Endothelial cell of hepatic sinusoid (primary cell): ENCODE data around the gene SRC.

ENCODE experiments used
- in situ Hi-C: cut with HindIII; loops from 2 replicates; pipeline ENCODE4 v1.10.0; 2017; ENCODE audit warnings: low sequenced_read_pairs

The SRC gene

DNA sequence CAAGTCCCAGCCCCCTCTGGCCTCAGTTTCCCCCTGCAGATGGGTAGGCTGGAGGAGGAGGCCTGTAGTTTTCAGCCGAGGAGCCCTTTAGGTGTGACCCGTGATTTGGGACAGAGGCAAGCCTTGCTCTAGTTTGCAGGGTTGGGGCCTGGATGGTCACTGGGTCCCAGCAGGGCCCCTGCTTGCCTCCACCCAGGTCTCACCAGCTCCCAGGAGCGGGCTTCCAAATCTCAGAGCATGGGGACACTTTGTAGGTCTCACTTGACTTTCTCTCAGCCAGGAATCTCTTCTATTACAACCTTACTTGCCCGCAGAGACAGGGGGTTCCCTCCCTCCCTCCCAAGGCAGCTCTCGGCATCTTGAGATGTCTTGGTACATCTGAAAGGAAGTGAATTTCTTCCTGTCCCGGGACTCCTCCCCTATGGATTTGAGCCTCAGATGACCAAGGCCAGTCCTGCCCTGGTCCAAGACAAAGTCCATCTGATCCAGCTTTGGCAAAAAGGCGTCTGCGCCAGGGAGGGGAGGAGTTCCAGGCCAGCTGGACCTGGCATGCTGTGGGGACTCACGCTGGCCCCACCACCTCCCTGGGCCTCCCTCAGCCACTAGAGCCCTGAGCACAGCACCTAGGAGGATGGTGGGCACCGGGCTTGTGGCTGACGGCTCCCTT is 47.4 kb downstream of the SRC start:
- in situ Hi-C loops: no loop called here

DNA sequence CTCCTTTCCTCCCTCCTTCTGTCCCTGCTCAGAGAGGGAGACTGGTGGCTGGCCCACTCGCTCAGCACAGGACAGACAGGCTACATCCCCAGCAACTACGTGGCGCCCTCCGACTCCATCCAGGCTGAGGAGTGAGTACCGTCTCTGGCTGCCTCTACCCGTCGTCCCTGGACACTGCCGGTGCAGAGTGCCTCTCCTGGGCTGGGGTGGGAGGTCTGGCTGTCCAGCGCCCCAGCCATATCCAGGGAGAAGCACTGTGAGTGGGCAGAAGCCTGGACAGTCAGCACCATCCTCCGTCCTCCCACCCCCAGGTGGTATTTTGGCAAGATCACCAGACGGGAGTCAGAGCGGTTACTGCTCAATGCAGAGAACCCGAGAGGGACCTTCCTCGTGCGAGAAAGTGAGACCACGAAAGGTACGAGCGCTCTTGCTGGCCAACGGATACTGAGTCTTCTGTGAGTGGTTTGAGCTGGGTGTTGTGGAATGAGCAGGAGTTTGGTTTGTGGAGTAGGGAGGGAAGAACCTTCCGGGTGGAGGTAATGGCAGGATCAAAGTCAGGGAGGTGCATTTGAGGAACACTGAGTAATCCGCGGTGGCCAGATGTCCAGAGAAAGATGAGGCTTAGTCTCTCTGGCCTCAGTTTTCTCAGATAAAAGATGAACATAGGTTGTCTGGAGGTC is 48.1 kb downstream of the SRC start:
- in situ Hi-C loops: no loop called here

GRCh38 chr20:37394543-37395409 is 48.8 kb downstream of the SRC start:
- in situ Hi-C loops: loop anchor here (5.0 kb wide), 4 partner anchors 42 to 142 kb away; no protein-coding TSS in a partner anchor

DNA sequence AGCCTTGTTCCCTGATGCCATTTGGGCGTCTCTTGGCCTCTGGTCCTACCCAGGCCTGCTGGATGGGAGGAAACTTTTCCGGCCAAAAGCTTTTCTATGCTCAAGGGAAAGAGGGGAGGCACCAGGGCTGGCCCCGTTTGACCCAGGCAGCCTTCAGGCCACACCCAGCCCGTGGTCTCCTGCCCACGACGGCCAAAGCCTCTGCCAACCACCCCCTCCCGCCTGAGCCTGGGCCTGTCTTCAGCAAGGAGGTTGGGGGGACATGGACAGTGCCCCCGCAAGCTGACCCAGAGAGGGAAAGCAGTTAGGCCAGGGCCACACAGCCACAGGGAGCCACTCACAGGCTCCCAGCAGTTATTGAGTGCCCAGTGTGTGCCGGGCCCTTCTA is 49.5 kb downstream of the SRC start:
- in situ Hi-C loops: loop anchor here (5.0 kb wide), 4 partner anchors 43 to 143 kb away; no protein-coding TSS in a partner anchor

- in situ Hi-C loops: loop anchor here (5.0 kb wide), 4 partner anchors 44 to 144 kb away; no protein-coding TSS in a partner anchor
Measured at GRCh38 chr20:37395921-37396415, 50.0 kb downstream of the SRC start.

DNA sequence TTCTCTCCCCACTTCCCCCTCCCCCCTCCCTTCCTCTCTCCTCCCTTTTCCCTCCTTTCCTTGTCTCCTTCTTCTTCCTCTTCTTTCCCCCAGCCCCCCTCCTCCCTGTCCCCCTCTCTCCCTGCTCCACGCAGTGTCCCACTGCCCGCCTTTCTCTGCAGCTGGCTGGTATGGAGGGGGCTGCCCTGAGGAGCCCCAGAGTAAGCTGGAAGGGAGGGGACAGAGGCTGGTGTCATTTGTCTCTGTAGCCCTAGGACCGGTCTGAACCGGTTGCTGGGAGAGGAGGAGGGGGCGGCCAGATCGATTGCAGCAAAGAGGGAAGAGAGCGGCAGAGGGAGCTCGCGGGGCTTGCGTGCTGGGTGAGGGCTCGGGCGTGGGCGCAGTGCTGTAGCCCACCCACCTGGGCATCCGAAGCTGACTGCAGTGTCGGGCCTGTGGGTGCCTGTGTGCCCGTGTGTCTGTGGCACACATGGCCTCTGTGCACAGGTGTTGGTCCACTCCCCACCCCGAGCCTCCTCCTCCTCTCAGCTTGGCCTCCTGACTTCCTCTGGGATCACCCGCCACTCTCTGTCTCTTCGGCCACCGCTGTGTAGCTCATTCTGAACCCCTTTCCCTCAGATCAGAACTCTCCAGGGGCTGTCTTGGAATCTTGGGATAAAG is 50.6 kb downstream of the SRC start:
- in situ Hi-C loops: loop anchor here (5.0 kb wide), 4 partner anchors 44 to 144 kb away; no protein-coding TSS in a partner anchor

- in situ Hi-C loops: loop anchor here (5.0 kb wide), 4 partner anchors 45 to 145 kb away; no protein-coding TSS in a partner anchor
Measured at GRCh38 chr20:37397076-37397953, 51.4 kb downstream of the SRC start.

DNA sequence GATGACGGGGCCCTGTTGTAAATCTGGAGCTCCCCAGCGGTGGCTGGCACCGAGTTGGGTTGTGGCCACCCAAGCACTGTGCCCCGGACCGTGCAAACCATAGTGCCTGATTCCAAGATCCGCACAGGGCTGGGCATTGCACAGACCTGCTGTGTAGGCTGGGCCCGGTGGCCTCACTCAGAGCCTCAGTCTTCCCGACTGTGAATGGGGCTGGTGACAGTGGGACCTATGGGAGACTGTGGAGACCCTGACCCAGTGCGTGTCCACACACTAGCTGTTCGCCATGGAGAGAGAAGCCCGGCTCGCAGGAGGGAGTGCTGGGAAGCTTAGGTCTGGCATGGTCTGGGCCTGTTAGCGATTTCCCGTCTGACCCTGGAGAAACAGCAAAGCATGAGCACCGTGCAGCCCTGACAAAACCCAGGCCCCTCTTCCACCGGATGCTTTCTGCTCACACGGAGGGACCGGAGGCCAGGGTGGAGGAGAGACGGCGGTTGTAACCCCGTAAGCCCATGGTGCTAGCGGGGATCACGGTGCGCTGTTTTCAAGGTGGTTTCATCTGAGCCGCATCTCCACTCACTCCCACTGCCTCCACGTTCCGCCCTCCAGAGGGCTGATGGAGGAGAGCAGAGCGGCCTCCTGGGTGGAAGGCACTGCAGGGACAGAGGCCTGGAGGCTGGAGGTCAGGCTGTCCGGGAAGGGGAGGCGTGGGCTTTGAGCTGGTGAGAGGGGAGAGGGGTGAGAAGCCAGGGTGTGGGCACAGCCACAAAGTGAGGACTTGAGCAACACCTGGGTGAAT is 52.2 kb downstream of the SRC start:
- in situ Hi-C loops: loop anchor here (5.0 kb wide), 4 partner anchors 46 to 146 kb away; no protein-coding TSS in a partner anchor

DNA sequence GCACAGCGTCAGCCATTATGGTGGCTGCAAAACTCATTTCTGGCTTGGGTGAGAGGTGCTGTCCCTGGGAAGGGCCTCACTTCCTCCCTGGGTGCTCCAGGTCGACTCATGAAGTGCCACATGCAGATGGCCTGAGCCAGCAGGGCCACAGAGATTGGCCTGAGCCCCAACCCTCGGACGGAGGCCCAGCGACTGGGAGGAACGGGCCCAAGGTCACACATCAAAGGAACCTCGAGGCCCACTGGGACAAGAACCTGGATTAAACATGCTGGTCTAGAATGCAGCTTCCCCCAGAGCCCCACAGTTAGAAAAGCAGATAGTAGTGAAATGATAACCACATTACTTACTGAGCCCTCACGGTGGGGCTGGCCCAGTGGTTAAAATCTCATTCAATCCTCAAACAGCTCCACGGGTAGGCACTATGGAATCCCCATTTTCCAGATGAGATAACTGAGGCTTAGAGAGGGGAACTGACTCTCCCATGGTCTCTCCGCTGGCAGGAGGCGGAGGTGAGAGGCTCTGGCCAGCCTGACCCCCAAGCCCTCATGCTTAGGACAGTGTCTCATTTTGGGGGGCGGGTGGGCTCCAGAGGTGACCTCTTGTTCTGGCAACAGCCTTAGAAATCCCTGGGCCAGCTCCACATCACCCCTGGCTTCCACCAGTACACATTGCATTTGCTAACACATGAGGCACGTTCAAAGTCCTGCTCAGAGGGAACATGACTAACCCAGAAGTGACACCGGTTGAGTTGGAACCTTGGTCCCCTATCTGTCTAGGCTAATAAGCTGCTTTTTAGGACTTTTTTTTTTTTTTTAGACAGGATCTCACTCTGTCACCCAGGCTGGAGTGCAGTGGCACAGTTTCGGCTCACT is 53.0 kb downstream of the SRC start:
- in situ Hi-C loops: loop anchor here (5.0 kb wide), 4 partner anchors 47 to 147 kb away; no protein-coding TSS in a partner anchor

DNA sequence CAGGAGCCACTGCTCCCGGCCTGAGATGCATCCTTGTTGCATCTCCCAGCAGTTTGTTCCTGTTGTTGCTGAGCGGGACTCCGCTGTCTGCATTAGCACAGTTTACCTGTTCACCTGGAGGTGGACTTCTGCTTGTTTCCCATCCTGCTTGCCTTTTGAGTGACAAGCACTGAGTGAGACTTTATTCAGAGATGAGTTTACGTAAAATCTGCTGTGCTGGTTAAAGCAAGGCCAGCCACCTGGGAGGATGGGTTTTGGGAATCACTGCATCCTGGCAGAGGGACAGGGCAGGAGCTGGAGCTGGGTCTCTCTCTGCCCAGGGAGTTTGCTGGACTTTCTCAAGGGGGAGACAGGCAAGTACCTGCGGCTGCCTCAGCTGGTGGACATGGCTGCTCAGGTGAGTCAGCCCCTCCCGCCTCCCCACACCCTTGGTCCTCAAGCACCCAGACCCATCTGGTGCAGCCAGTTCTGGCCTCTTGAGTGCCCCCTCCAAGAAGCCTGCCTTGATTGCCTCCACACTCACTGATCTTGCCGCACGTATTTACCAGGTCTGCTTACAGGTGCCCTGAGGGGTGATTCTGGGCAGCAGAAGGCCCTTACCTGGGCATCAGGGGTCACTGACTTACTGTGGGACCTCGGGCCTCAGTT is 55.5 kb downstream of the SRC start:
- in situ Hi-C loops: no loop called here

DNA sequence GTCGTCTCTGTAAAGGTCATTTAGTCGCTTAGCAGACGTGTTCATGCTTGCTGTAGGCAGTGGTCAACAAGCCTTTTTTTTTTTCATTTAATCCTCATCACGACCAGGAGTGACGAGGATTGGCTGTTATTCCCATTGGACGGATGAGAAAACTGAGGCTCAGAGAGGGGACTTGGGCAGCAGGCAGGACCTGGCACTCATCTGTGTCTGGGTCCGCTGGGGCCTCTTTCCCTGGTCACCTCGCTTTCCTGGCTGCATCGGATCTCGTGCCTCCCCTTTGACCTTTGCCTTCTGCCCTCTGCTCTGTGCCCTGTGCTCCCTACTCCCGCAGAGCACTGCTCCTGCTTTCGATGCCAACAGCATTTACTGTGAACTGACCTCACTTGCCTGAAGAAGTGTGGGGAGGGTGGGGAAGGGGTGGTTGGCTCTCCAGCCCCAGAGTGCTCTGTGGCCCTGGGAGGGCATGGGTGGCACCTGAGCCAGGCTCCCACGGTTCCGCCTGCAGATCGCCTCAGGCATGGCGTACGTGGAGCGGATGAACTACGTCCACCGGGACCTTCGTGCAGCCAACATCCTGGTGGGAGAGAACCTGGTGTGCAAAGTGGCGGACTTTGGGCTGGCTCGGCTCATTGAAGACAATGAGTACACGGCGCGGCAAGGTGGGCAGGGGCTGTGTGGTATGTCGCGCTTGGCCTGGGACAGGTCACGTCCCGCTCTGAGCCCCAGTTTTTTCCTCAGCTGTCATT is 56.2 kb downstream of the SRC start:
- in situ Hi-C loops: no loop called here

DNA sequence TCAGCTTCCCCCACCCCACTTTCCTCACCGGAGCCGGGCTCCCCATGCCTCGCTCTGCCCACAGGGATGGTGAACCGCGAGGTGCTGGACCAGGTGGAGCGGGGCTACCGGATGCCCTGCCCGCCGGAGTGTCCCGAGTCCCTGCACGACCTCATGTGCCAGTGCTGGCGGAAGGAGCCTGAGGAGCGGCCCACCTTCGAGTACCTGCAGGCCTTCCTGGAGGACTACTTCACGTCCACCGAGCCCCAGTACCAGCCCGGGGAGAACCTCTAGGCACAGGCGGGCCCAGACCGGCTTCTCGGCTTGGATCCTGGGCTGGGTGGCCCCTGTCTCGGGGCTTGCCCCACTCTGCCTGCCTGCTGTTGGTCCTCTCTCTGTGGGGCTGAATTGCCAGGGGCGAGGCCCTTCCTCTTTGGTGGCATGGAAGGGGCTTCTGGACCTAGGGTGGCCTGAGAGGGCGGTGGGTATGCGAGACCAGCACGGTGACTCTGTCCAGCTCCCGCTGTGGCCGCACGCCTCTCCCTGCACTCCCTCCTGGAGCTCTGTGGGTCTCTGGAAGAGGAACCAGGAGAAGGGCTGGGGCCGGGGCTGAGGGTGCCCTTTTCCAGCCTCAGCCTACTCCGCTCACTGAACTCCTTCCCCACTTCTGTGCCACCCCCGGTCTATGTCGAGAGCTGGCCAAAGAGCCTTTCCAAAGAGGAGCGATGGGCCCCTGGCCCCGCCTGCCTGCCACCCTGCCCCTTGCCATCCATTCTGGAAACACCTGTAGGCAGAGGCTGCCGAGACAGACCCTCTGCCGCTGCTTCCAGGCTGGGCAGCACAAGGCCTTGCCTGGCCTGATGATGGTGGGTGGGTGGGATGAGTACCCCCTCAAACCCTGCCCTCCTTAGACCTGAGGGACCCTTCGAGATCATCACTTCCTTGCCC is 57.4 kb downstream of the SRC start:
- in situ Hi-C loops: no loop called here

- in situ Hi-C loops: no loop called here
Measured at GRCh38 chr20:37404461-37404890, 58.5 kb downstream of the SRC start.

- in situ Hi-C loops: no loop called here
Measured at GRCh38 chr20:37405351-37405897, 59.5 kb downstream of the SRC start.
